LNCAP (cell line): ENCODE measurements around the gene GSDME.

ENCODE experiments used
- CTCF ChIP-seq: fragments of 450-650 bp; IDR thresholded peaks from 2 replicates; pipeline ENCODE4 v1.5.1; 2017; ENCODE audit warnings: mild to moderate bottlenecking

The GSDME gene

DNA sequence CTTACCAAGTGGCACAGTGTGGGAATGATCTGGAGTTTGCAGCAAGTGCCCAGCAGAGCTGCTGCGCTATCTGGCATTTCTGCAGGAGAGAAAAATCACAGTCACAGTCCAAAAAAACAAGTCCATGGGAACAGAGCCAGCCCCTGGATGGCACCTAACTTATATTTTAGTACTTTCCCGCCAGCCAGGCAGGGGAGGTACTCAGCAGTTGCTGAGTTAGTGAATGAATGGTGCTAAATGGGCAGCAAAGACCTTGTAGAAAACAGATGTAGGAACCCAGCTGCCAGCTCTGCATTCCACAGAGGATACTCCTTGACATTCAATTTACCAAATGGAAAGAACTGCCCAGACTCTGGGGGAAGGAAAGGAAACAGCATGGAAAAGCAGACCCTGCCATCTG lies 54.5 kb downstream of the GSDME start:
- no peak for TF ChIP-seq CTCF

DNA sequence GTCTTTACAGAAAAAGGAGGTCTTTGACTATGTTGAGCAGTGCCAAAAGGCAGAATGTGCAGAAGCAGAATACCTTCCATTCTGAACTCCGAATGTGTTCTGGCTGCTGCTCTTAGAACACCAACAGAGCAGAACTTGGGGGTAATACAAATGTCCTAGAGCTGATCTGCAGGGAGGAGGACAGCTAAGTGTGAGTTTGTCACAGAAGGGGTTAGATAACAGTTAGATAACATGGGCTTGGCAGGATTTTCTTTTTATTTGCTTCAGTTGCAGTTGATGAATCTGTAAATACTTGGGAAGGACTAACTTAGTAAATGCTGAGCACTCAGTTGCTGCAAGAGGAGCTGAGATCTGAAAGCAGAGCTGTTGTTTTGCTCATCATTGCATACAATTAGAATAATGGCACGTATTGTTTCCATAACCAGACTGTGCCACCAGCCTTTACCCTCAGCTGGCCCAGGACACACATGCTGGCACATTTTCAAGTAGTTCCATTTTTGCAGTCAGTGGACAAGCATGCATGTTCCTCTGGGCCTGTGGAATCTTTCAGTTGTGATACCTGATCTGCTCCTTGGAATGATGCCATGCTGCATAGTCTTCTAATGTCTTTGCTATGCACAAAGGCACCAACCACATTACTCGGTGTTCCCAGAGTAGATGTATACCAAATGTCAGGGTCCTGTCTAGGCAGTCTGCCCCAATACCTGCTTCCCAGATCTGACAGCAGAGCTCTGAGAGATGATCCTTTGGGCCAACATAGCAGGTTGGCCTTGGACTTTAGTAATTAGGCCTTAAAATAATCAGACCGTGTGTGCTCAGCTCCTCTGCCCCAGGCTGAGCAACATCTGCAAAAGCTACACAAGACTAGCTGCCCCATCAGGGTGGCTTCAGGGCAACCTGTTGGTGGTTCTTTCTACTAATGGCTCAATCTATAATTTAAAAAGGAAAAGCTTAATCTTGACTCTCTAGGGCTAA lies 55.7 kb downstream of the GSDME start:
- TF ChIP-seq CTCF: no peak

DNA sequence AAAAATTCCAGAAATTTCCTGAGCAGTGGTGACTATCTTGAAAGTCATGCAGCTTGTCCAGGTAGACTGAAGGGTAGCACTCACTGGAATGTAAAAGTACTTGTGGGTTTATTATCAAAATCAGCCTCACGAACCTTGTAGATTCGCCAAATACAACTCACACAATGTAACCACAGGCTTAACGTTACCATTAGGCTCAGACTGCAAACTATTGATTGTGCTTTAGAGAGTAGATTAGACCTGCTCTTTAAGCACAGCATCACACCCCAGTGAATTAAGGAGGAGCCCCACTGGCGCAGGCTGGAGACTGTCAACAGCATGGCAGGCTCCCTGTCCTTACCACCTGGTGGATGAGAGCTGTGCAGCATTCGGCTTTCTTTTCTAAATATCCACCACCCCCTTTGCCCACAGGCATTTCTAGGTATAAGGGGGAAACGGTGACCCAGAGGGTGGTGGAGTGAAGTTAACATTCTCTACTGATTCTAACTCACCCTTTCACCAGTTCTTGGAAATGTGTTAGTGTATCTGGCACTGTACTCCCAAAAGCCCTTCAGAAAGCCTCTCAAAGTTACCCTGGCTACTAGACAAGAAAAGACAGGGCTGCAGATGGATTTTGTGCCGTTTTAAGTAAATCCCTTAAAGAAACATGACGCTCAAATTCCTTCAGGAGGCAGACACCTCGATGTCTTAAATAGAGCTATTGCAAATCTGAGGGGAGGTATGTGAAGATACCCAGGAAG lies 56.6 kb downstream of the GSDME start:
- no peak for TF ChIP-seq CTCF

- TF ChIP-seq CTCF: no peak
These were observed 58.6 kb downstream of the GSDME start for GRCh38 chr7:24698531-24699266.

DNA sequence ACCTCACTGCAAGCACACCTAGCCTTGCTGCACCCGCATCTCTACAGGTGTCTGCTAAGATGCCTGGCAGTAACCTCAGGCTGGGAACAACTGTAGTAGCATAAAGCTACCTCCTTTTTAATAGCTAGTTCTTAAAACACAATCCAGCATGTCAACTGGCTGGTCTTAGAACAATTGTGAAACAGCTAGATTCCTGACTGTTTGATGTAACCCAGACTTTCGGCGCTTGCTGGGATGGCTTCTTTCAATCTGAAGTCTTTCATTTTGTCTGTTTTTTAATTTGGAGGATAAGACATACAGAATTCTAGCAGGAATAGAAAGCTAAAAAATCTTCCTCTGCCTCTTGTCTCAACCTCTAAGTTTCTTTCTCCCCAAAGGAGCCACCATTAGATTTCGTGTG lies 59.8 kb downstream of the GSDME start:
- TF ChIP-seq CTCF: no peak

- TF ChIP-seq CTCF: no peak
These were observed 64.7 kb downstream of the GSDME start for GRCh38 chr7:24692592-24692991.

- TF ChIP-seq CTCF: no peak
These were observed 67.0 kb downstream of the GSDME start for GRCh38 chr7:24690251-24690650.
